Muscle of arm (tissue), 14 donors: Measurements from ENCODE around the gene DHX16. TPM values are rescaled to one million over a fixed set of nuclear protein-coding genes. Genes with fewer than 3 reads are reported as not detected.
A peak's percentile ranks its signal among the peaks of the same experiment; 100 is the strongest.
"Not testable (repeated sequence)": the region's sequence is repeated elsewhere in the genome, so short reads cannot be mapped to it uniquely, and the experiment has no call there.

Experiments
- DNase-seq: peaks from one replicate; pipeline ENCODE4 v3.0.0-alpha.2; 2013
- long read RNA-seq, 11 donors: transcript quantifications; one replicate each; lab custom pipeline, GENCODE V29; 2026
- polyA plus RNA-seq, 12 donors: library from polyadenylated mRNA; unstranded; fragments of 120-200 nt; gene quantifications; one replicate each; pipeline ENCODE4 v1.2.1, GENCODE V29; 2013; ENCODE audit not compliant: insufficient read length in 12 of 12

The DHX16 gene
- 10 to 100 TPM in 11 of 12 donors, not detected in 1; 20.7 to 33.4 (median 22.6) TPM for polyA plus RNA-seq
- long read RNA-seq, donor 1, partial matches to known transcripts = 0 of 1 reads
- long read RNA-seq, donor 1, other reads (novel, unspliced or antisense) = 0 of 1 reads
- long read RNA-seq, donor 2, partial matches to known transcripts = 0 of 1 reads
- long read RNA-seq, donor 2, other reads (novel, unspliced or antisense) = 0 of 1 reads
- long read RNA-seq, donor 3, partial matches to known transcripts = 0 of 1 reads
- long read RNA-seq, donor 3, other reads (novel, unspliced or antisense) = 0 of 1 reads
- long read RNA-seq, donor 4 = 0 reads
- long read RNA-seq, donor 5, partial matches to known transcripts = 0 of 1 reads
- long read RNA-seq, donor 5, other reads (novel, unspliced or antisense) = 0 of 1 reads
- long read RNA-seq, donor 6 = 0 reads
- long read RNA-seq, donor 7 = 0 reads
- long read RNA-seq, donor 8, transcript DHX16-202 (20 exons, 3,445 nt) = major isoform, 6 of 6 reads
- long read RNA-seq, donor 8, partial matches to known transcripts = 0 of 6 reads
- long read RNA-seq, donor 8, other reads (novel, unspliced or antisense) = 0 of 6 reads
- long read RNA-seq, donor 9 = 0 reads
- long read RNA-seq, donor 10, partial matches to known transcripts = 0 of 3 reads
- long read RNA-seq, donor 10, other reads (novel, unspliced or antisense) = 0 of 3 reads
- long read RNA-seq, donor 11, partial matches to known transcripts = 0 of 2 reads
- long read RNA-seq, donor 11, other reads (novel, unspliced or antisense) = 0 of 2 reads

- peak; percentile 97 for DNase-seq
Measured at GRCh38 chr6:30672445-30673253, at the start of gene DHX16. Gene DHX16 (minus strand): TSS chr6:30673006. CDS start chr6:30672841, 165 bp downstream.

- not testable (repeated sequence) for DNase-seq
Measured at GRCh38 chr6:30722025-30722279, 49.1 kb upstream of the DHX16 start.

- DNase-seq = peak; percentile 93
Measured at GRCh38 chr6:30721198-30722024, 48.6 kb upstream of the DHX16 start.

- peak; percentile 61 for DNase-seq
Measured at GRCh38 chr6:30720738-30721197, 48.0 kb upstream of the DHX16 start.

- peak; percentile 98 for DNase-seq
Measured at GRCh38 chr6:30719791-30720737, 47.3 kb upstream of the DHX16 start, which contains the start of gene TUBB. Gene TUBB (plus strand): TSS chr6:30720352. CDS start chr6:30720507, 155 bp downstream.

- no peak for DNase-seq
Measured at GRCh38 chr6:30719356-30719755, 46.5 kb upstream of the DHX16 start.

GRCh38 chr6:30717845-30718720 lies 45.3 kb upstream of the DHX16 start:
- not testable (repeated sequence) for DNase-seq

- peak; percentile 99 for DNase-seq
Measured at GRCh38 chr6:30717129-30717844, 44.5 kb upstream of the DHX16 start, which contains the start of gene MDC1. Gene MDC1 (minus strand): TSS chr6:30717281. CDS start chr6:30715175, 2,106 bp downstream.

GRCh38 chr6:30716879-30717128 lies 44.0 kb upstream of the DHX16 start:
- DNase-seq = no peak

- no peak for DNase-seq
Measured at GRCh38 chr6:30714263-30714662, 41.5 kb upstream of the DHX16 start.

- DNase-seq = no peak
Measured at GRCh38 chr6:30712441-30712945, 39.7 kb upstream of the DHX16 start.

GRCh38 chr6:30711758-30712380 lies 39.1 kb upstream of the DHX16 start:
- no peak for DNase-seq

GRCh38 chr6:30709101-30709868 lies 36.5 kb upstream of the DHX16 start:
- no peak for DNase-seq

- no peak for DNase-seq
Measured at GRCh38 chr6:30707281-30707850, 34.6 kb upstream of the DHX16 start.

- DNase-seq = no peak
Measured at GRCh38 chr6:30705620-30706019, 32.8 kb upstream of the DHX16 start.

- DNase-seq = no peak
Measured at GRCh38 chr6:30703821-30704220, 31.0 kb upstream of the DHX16 start.

GRCh38 chr6:30703011-30703410 lies 30.2 kb upstream of the DHX16 start:
- DNase-seq = no peak
